SKM-1 treated with dmso at 0.1 percent for 144 hours (cell line): ENCODE measurements around the gene SLAMF6.
"Not testable (repeated sequence)": the region's sequence is repeated elsewhere in the genome, so short reads cannot be mapped to it uniquely, and the experiment has no call there.

Experiments
- DNase-seq: peaks from one replicate; lab custom pipeline; 2025; ENCODE audit not compliant: unreplicated experiment; lab: John Stamatoyannopoulos, UW

SLAMF6 gene

DNA sequence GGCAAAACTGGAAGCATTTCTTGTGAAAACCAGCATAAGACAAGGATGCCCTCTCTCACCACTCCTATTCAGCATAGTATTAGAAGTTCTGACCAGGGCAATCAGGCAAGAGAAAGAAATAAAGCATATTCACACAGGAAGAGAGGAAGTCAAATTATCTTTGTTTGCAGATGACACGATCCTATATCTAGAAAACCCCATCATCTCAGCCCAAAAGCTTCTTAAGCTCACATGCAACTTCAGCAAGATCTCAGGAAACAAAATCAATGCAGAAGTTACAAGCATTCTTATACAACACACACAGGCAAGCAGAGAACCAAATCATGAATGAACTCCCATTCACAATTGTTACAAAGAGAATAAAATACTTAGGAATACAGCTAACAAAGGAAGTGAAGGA lies 7.1 kb downstream of the SLAMF6 start:
- not testable (repeated sequence) for DNase-seq

DNA sequence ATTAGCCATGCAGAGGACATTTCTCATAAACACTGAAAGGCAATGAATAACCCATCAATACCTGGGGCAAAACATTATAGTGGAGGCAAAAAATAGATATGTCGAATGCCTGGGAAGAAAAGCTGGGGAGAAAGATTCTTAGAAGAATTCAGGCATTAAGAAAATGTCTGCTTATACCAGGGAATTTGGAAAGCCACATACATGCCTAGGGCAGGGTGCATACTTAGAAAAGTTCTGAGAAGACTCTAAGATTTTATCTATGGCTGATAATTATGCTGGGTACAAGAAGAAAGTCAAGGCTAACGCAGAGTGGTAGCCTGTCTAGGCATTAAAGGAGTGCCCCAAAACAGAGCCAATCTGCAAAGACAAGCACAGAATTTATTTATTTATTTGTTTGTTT lies 18.4 kb downstream of the SLAMF6 start:
- no peak for DNase-seq

DNA sequence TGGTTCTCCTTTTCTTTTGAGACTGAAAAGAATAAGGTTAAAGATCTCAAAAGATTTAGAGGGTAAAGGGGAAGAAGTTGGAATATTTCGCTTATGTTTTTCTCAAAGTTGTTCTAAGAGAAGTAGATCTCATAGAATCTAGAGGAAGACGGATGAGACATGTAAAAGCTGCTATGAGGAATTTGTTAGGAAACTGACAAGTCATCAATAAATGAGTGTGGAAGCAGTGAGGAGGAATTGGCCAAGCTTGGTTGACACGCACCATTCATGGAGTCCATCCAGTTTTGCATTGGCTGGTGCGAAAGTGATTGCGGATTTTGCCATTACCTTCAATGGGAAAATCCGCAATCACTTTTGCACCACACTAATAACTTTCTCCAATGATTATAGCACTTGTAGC lies 20.0 kb downstream of the SLAMF6 start:
- DNase-seq = no peak

DNA sequence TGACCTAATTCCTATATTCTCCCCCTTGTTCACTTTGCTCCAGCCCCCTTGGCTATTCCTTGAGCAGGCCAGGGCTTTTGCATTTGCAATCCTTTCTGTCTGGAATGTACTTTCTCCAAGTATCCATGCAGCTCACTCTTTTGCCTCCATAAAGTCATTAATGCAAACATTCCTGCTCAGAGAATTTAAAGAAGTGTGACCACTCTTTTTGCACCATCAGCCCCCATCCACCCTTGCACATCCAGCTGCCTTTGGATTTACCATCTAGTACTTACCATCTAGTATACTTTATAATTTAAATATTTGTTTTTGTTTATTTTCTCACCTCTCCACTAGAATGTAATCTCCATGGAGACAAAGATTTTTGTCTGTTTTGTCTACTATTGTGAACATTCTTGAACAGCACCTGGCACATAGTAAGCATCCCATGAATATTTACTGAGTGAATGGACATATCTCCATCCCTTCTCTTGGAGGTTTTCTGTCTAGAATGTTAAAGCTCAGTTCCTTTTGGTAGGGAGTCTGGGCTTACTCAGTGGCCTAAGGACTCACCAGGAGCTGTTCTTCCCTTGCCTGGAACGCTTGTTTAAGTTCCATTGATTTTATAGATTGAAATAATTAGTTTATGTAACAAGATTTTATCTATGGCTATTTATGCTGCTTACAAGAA lies 22.6 kb downstream of the SLAMF6 start:
- DNase-seq = no peak

DNA sequence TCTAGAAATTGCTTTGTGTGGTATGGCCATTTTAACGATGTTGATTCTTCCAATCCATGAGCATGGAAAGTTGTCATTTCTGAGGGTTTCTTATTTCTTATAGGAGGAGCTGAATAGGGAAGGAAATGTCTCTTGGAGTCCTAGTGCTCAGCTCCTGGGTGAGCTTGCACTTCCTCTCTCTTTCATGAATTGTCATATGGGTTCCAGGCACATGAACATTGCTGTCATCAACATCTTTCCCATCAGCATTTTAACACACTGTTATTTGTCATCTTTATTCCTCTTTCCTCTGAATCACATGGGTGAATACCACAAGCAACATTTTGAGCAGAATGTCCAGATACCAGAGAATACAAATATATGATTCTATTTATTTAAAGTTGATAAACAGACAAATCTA lies 23.4 kb downstream of the SLAMF6 start:
- no peak for DNase-seq

DNA sequence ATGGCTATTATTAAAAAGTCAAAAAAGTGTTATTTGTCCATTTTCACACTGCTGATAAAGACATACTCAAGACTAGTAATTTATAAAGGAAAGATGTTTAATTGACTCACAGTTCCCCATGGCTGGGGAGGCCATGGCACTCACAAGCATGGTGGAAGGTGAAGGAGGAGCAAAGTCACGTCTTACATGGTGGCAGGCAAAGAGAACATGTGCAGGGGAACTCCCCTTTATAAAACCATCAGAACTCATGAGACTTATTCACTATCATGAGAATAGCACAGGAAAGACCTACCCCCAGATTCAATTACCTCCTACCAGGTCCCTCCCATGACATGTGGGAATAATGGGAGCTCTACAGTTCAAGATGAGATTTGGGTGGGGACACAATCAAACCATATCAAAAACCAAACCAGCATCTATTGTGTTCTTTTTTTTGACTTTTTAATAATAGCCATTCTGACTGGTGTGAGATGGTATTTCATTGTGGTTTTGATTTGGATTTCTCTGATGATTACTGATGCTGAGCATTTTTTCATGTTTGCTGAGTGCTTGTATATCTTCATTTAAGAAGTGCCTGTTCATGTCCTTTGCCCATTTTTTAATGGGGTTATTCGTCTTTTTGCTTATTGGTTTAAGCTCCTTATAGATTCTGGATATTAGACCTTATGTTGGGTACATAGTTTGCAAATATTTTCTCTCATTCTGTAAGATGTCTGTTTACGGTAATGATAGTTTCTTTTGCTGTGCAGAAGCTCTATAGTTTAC lies 24.6 kb downstream of the SLAMF6 start:
- DNase-seq = not testable (repeated sequence)

DNA sequence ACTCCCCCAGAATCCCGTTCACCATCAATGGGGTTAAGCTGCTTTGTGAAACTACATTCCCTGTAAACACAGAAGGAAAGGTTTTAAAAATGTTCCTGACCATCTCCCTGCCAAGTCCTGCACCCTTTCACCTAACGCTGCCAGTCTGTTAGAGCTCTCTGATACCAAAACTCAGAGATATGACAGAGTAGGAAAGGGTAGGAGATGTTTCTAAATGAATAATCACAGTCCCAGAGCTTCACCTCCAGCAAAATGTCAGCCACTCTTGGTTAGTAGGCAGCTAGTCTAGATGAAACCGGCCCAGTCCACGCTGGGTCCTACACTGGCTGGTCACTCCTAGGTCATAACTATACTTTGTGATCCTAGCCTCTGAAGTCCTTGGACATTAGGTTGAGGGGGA lies 26.7 kb downstream of the SLAMF6 start:
- DNase-seq = no peak

DNA sequence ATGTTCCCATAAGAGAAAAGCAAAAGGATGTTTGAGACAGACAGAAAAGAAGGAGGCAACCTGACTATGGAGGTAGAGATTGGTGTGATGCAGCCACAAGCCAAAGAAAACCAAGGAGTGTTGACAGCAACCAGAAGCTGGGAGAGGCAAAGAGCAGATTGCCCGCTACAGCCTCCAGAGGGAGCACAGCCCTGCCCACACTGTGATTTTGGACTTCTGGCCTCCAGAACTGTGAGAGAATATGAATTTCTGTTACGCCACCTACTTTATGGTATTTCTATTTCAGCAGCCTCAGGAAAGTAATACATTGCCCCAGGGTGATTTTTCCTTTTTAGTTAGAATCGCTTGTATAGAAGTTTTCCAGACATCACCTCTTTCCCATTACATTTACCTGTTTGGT lies 28.4 kb downstream of the SLAMF6 start:
- DNase-seq = peak; percentile 12

DNA sequence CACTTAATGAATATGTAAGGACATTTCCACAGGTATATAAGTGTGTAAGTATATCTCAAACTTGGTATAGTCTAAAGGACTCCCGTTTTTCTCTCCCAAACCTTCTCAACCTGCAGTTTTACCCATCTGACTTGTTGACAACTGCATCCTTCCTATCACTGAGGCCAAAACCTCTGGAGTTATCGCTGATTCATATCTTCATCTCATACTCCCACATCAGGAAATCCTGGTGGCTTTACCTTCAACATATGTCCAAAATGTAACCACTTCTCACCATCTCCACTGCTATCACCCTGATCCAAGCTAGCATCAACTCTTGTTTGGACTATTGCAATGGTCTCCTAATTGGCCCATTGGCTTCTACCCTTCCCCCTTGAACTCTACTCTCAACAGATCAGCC lies 30.4 kb downstream of the SLAMF6 start:
- DNase-seq = no peak

DNA sequence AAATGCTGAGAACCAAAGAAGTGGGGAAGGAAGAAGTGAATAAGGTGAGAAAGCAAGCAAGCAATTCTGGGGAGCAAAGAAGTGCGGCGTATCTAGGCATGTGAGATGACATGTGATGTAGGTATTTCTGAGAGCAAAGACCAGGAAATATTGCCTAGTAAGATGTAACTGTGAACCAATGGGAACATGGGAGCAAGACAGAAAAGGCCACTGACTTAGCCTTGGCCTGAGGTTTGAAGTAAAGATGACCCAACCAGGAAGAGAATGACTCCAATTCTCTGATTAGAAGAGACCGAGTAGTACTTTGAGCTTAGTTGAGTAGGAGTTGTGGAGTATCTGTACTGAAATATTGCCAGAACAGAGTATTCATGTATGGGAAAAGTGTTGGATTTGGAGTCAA lies 31.1 kb downstream of the SLAMF6 start:
- DNase-seq = no peak

DNA sequence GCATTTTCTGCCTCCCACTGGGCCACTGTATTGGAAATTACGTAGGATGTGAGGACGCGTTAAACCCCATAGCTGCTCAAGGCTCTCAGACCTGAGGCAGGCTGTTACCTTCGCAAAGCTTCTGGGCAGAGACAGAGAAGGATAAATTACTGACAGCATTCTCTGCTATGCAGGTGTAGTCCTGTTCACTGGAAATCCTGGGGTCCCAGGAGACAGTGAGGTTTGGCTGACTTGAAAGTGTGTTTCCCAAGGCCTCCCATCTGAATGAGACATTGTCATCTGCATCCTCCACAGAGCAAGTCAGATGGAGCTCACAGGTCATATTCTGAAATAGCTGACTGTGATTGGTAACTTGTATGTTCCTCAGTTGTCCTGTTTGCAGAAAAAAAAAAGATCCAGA lies 32.0 kb downstream of the SLAMF6 start:
- DNase-seq = no peak

DNA sequence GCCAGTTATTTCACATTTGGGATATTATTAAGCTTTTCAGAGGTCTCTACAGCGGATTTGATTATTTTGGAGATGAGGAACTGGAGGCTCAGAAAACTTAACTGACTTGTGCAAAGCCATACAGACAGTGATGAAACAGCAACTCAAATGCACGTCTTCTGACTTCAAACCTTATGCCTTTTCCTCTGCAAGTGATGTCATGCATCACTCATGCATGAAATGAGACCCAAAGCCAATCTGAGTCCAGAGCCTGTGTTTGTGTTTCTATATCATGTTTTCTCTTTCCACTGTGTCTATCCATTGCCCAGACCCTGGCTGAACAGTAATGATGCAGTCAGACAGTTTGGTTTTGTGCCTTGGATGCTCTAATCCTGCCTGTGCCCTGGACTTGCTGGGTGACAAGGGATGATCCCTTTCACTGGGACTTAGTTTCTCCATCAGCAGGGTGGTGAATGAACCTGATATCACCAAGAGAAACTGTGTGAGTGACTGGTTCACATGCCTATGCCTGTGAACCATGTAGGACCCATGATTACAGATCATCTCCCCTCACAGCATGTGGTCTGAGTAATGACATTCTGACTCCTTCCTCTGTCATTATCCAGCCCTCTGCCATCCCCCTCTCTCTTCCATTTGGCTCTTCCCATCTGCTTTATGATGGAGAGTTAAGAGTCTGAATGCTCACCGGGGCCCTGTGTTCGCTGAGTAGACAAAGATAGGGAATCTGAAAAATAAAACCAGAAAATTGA lies 33.4 kb downstream of the SLAMF6 start:
- DNase-seq = no peak

DNA sequence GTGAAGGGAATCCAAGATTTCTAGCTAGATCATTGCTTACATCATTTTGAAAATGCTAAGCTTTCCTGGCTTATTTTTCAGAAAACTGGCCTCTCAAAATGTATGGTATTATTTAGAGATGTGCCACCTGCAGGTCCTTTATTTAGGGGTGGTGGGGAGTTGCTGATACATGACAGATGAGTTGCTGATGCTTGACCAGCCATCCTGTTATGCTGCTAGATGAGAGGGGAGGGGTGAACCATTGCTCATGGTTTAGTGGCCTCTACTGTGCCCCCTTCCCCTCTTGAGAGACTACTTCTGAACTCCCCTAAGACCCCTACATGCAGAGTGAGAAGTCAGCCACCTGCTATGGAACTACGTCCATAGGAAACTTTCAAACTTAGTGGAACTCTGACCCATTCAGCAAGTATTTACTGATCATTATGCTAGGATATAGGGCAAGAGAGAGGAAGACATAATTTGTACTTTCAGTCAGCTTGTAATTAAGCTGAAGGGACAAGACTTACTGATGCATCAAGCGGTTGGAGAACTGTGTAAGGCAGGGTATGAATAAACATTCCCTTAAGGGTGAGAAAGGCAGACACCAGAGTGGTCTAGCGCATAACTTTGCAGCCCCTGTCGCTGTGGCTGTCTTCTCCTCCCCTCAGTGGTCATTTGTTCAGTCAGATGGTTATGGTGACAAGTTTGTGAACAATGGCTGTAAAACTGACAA lies 34.6 kb downstream of the SLAMF6 start:
- no peak for DNase-seq

DNA sequence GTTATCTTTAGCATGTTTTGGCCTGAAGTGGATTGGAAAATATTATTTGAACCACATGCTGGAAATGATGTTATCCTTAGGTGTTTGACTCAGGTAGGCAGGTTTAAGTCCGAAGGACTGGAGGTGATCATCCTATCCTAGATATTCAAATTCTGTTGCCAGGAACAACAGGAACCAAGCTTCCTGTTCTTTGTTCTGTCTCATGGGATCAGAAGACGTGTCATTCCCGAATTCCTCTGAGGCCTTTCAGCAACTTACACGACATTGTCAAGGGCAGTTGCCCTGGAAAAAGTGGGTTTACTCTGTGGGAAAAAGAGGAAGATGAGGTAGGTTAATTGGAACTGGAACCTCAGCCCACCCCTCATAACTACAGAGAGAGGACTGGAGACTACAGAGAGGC lies 36.6 kb downstream of the SLAMF6 start:
- DNase-seq = no peak

DNA sequence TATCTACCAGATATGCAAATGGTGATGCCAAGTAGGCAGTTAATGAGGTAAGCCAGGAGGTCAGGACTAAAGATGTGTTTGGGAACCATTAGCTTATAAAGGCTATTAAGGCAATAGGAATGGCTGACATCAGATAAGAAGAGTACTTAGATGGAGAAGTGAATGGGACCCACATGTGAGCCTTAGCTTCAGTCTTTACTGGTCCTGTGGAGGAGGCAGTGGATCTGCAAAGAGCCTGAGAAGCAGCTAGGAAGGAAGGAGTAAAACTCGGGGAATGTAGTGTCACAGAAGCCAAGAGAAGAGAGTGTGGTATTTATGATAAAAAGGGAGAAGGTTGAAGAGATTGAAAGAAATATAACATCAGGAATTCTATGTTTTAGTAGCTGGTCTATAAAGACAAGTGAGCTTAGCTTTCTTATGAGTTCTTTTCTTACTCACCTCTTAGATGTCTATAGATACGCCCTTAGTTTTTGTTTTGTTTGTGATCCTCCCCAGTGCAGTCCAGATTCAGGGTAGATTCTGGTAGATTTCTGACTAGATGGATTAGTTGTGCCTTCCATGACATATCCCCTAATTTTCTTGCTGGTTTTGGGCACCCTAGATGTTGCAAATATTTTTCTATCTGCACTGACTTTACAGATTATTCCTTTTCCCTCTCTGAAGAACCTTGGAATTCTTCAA lies 39.4 kb downstream of the SLAMF6 start:
- no peak for DNase-seq

DNA sequence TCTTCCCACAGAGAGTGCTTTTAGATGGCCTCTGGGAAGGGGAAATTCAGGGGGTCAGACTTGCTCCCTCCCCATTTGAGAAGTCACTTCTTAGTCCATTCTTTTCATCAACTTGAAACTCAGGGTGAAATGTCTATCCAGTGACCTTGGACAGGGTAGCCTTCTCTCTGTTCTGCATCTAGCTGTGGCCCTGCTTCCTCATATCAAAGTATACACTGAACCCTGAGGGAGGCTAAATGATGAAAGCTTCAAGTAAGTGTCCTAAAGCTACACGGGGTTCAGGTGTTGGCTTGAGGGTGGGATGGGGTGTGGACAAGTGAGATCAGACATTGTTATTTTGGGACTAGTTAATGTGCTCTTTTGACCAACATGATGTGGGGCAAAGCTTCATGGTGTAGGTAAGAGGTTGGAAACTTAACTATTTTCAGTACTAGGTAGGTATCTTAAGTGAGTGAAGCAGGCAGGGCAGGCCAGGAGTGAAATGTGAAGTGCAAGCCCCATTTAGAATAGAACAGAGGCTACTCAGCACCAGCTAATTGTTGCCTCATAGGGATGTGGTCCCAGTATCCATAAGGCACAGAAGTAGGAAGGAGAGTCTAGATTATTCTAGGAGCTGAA lies 41.0 kb downstream of the SLAMF6 start:
- no peak for DNase-seq

DNA sequence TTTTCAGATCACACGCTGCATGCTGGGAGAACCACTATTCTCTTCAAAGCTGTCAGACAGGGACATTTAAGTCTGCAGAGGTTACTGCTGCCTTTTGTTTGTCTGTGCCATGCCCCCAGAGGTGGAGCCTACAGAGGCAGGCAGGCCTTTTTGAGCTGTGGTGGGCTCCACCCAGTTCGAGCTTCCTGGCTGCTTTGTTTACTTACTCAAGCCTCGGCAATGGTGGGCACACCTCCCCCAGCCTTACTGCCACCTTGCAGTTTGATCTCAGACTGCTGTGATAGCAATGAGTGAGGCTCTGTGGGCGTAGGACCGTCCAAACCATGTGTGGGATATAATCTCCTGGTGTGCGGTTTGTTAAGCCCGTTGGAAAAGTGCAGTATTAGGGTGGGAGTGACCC lies 42.3 kb downstream of the SLAMF6 start:
- not testable (repeated sequence) for DNase-seq

DNA sequence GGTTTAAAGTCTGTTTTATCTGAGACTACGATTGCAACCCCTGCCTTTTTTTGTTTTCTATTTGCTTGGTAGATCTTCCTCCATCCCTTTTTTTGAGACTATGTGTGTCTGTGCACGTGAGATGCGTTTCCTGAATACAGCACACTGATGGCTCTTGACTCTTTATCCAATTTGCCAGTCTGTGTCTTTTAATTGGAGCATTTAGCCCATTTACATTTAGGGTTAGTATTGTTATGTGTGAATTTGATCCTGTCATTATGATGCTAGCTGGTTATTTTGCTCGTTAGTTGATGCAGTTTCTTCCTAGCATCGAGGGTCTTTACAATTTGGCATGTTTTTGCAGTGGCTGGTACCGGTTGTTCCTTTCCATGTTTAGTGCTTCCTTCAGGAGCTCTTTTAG lies 44.0 kb downstream of the SLAMF6 start:
- DNase-seq = not testable (repeated sequence)

DNA sequence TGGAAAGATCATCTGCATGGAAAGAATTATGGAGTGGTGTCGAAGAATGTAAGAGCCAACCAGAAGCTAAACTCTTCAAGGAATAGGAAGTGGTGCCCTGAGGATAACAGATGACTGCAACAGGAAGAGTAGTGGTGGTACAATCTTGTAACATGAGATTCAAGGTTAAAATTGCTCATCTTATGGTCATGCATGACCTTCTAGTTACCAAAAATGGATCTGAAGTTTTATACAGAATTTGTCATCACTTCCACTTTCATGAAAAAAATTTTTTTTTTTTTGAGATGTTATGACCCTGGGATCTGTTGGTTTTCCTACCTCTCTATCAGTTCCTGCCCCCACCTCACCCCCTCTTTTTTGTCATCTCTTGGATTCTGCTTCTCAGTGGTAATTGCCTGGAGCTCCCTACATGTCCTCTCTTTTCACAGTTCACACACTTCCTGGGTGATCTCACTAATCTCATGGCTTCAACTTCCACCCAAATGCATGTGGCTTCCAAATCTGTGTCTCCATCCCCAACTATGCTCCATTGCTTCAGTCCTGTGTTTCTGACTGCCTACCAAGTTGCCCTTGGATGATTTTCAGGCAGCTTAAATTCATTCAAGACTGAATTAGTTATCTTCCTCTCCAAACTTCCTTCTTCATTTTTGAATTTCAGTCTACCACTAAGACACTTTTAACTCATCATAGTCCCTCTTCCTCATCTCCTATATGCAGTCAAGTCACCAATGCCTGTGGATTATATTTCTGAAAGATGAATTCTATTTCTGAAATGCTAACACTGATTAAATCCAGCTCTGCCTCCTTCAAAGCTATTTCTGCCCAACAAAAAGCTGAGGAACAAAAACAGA lies 48.4 kb downstream of the SLAMF6 start:
- peak; percentile 13 for DNase-seq

DNA sequence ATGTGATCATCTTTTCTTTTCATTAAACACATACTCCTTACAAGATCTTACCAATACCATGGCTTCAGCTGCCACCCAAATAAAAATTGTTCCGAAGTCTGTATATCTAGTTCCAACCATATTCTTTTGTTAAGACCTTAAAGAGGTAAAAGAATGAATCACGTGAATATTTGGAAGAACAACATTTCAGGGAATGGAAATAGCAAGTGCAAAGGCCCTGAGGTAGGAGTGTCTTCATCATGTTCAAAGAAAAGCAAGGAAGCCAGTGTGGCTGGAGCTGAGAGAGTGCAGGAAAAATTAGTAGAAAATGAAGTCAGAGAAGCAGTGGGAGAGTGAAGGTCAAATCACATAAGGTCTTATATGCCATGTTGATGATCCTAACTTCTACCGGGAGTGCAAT lies 50.9 kb downstream of the SLAMF6 start:
- no peak for DNase-seq
